HL-60/S4 (cell line): ENCODE results near the gene AOAH.

Experiments
- in situ Hi-C: fragments of 300-500 bp; cut with MboI; formaldehyde crosslinking; loops from 2 replicates; pipeline ENCODE4 v1.14.3; 2022; ENCODE audit warnings: low sequenced_read_pairs

The AOAH gene

DNA sequence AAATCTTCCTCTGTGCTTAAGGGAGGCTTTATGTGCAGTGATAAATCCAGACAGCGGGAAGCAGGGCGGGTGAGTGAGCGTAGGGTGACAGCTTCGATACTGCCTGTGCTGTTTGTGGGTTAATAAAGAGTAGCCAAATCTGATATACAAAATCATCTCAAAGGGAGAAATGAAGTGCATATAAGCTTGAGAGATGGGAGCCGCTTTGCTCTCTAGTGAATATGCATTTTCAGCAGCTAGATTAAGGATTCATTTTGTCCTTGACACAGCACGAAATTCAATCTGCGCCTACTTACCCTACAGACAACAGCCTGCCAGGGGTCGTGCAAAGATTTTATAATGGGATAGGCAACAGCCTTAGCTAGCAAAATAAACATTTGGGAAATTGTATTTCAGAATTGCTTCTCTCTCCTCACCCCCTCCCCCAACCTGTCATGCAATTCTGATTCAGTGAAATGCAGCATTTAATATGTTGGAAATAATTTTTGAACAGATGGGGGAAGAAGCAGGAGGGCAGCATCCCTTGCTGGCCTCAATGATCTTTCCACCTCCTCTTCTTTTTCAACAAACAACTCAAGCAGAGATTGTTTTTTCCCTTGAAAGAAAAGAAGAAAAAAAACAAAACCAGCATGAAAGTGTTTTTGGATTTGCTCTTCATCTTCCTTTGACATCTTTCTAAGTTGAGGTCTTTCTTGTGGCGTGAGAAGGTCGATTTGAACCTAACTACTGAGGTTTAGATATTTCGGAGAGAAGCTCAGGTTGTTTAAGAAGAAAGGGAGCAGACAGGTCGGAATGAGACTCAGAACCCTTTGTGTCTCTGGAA is 117.9 kb downstream of the AOAH start:
- in situ Hi-C loops: no loop called here

DNA sequence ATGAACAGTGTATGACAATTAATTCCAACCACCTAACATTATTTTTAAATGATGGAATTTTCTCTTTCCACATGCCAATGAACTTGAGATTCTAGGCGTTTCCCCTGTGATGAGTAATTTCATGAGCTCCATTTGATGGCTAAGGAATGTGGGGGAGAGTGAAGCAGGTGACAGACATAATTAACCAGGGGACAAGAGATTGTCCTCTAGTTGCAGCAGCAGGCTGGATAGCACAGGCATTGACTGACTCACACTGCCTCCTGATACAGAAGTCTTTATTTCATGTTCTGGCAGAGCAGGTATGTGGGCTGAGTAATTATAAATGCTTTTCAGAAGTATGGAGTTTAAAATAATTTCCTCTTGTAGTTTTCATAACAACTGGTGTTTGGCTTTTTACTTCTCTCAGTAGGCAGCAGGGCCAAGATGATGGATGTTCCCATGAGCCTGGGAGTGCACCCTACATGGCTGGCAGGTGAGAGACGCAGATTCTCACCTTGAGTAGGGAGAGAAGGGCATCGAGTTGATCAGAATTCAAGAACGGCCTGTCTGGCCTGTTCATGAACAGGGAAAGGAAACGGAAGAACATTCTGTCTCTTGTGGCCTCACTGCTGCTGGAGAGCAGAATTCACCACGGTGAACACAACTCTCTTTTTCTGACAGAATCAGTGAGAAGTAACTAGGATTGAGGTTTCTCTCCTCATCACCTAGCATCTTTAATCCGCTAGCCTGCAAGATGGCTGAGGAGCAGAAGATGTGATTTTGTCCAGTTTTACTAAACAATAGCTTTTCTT is 118.8 kb downstream of the AOAH start:
- in situ Hi-C loops: no loop called here

DNA sequence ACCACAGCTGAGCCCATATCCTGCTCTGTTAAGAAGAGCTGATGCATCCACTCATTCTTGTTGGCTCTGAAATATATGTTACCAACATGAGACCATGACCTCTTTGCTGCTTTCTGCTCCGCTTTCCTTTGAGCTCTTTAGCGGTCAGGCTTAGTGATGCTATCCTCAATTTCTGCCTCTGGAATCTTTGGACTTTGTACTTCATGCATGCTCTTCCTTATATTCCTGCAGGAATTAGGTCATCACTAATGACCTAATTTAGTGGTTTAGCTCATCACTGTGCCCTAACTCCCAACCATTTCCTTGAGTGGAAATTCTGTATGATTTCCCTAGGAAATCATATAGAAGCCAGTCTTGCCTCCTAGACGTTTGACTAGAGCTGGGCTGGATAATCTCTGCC is 119.5 kb downstream of the AOAH start:
- in situ Hi-C loops: no loop called here

DNA sequence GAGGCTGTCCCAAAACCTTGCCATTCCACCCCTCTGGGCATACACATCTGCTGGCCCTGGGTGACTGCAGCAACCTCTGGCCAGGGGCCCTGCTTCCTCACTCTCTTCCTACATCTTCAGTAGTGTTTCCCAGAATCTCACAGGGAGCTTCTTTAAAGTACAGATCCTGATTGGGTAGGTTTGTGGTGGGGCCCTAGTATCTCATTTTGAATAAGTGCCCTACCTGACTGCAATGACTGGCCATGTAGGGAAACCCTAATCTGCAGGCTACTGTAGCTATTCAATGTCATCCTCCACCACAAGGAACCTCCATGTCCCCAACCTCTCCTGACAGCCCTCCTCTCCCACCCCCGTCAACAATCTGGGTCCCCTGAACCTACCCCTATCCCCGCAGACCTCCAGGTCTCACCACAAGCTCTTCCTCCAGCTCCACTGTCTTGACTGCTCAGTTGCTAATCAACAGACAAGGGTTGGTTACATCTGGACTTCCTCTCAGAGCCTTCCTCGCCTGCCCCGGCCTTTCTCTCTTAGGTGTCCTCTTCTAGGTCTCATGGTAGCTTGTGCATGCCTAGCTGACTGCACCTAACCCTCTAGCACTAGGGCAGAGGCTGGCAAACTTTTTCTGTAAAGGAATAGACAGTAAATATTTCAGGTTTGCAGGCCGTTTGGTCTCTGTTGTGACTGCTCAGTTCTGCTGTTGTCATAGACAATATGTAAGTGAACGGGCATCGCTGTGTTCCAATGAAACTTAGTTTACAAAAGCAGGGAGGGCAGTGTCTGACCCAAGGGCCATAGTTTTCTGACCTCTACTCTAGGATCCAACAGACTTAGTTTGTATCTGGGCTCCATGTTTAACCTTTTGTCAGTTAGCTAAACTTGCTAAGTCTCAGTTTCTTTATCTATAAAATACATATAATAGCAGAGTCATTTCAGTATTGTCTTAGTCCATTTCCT is 121.1 kb downstream of the AOAH start:
- in situ Hi-C loops: no loop called here

DNA sequence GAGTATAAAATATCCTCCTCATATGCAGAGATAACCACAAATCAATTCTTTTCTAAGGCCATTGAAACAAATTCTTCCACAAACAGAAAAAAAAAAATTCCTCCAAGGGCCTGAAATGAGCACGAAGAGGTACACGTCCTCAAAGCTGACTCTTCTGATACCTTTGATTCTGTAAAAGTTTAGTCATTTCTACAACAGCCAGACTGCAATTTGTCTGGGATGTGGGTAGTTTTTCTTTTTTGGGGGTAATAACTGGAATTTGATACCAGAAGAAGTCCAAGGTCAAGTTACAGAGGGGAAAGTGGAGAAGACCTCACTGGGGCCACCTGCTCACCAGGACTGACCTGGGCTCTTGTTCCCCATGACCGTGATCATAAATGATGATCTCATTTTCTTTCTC is 121.8 kb downstream of the AOAH start:
- in situ Hi-C loops: no loop called here

DNA sequence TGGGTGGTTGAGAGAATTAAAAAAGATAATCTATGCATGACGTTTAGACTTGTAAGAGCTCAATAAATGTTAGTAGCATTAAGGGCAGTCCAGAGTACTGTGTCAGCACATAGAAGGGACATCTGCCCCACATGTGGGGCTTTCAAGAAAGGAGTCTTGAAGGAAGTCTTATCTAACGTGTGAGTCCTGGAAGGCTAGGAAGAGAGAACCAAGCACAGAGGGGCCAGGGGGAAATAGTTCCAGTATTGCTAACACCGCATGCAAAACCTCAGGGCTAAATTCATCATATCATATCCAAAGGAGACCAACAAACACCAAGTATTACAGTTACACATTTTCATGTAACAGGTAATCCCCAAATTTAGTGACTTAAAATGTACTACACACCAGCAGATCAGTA is 122.7 kb downstream of the AOAH start:
- in situ Hi-C loops: no loop called here

DNA sequence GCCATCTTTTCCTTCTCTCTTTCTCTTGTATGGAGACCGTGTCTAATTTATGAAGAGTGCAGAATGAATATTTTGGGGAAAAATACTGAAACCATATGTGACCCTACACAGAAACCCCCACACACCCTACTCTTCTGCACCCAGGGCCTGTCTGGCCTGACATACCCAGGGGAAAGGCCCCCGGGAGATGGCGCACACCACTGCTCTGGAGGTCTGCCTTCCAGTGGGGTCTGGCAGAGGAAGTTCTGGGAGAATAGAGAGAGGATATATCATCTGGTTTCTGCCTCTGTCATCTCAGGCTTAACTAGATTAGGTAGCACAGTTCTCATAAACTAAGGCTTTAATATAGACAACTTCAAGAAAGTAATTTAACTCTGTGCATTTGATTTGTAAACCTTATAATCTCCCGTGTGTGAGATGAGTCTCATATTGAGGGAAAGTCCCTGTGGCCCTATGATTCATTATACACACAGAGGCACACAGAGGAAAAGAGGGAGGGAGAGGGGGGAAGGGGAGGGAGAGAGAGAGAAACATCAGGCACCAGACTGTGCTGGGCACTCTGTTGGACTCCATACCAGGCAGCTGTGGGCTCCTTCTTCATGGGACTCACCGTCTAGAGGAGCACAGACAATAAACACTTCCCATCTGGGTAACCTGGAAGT is 123.3 kb downstream of the AOAH start:
- in situ Hi-C loops: no loop called here

DNA sequence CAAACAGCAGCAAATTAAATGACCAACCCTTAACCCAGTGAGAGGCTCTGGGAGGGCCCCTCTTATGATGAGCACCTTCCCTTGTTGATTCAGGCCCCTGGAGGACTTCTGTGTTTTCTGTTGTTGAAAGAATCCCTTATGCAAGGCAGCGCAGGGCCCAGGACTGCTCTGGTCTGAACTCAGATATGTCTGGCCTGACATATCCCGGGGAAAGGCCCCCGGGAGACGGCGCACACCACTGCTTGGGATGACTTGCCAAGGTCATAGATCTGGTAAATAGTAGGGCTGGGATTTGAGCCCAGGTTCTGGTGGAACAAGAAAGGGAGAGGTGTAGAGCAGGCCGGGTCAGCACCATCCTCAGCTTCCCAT is 124.0 kb downstream of the AOAH start:
- in situ Hi-C loops: no loop called here

DNA sequence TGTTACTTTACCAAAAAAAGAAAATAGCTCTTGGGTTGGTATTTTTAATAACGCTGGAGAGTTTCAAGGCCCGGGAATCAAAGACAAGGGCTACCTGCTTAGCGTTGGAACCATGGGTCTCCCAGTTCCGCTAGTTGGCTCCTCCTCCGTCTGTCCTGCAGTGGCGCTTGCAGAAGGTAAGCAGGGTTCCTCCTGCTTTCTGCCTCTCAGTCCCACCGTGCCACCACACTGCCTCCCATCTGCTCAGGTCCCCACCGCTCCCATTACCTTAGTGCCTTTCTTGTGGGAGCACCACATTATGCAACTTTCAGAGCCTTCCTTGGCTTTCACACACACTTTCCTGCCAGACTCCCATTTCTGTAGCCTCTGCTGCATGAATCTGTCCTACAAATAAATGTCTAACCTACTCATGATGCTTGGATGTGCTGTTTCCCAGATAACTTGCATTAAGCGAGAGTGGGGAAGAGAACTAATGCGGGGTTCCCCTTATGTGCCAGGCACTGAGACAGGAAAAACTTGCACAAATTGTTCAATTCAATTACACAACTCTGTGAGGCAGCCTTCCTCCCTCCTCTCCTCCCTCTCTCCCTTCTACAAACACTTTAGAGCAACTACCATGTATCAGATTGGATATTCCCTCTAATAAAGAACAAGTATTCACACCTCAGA is 124.5 kb downstream of the AOAH start:
- in situ Hi-C loops: no loop called here

DNA sequence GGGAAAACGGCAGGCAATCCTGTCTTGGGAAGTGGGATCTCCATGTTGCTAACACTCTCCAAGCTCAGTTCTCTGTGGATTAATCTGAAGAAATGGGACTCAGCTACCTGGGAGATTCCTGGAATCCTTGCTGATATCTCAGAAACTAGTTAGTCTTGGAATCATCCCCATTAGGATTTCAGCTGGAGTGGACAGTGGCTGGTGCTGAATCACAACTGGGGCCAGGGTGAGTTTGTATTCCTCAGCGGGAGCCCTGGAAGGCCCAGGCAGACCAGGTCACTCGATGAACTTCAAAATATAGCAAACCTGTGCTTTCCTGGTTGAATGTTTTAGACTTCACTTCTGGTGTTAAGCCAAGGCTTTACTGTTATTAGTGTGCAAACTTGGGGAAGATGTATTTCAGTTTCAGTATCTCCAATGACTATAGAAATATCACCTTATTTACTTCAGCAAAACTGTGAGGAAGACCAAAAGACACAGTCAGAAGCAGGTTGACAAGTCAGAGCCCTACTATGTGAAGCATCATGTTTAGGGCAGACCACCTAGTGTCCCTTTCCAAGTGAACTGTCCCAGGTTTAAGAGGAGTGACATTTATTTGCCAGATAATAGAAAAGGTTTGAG is 126.1 kb downstream of the AOAH start:
- in situ Hi-C loops: no loop called here

DNA sequence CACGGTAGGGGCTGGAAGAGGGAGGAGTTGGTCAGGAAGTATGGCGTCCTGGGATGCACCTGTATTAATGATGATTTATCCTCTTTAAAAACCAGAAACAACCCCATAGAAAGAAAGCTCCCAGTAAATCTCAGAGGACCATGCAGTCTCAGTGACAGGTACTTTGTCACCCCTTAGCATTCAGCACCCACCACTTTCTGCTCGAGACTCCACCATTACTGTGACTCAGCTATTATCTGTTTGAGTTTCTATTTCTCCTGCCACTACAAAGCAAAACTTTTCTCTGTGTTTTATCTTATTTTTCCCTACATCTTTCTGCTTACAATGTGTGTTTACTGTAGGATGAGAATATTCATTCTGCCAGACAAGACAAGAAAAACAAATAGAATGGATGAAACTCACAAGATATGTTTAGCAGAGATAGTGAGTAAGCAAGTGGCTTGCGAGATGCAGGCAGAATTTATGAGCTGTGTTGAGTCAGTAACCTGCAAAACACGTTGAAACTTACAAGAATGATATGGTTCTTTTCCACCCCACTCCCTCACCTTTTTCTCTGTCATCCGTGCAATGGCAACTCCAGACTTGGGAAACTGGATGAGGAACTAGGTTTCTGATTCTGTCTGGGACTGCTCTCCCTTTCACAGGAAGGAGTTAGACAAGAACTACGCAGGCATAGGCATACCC is 127.1 kb downstream of the AOAH start:
- in situ Hi-C loops: no loop called here

DNA sequence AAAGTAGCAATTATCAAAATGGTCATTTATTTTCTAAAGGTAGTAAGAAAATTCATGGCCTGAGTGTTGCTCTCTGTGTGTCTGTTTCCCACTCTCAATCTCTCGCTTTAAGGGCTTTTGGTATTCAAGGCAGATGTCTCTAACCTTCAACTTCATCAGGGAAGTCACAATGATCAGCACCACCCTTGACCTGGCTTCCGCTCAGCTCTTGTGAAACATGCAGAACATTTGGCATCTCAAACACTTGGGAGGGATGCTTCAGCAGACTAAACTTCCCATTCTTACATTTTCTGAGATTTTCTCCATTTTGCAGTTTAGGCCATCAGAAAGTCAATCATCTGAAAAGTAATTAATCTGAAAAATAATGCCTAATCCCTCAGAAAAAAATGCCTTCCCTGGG is 129.8 kb downstream of the AOAH start:
- in situ Hi-C loops: no loop called here

DNA sequence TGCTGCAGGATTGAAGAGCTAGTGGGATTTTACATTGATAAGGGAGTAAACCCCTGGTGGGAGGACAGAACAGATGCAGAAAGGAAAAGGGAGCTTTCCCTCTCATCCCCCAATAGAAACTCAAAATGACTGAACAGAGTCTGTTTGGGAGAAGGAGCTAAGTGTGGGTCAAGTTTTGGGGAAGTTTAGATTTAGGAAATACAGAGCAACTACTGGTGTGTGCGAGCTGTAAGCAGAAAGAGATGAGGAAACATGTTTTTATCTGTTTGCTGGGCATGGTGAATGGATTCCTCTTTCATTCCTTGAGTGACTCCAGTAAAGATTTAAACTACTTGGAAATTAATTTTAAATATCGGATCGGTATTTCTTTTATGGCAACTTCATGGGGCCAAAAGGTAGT is 132.7 kb downstream of the AOAH start:
- in situ Hi-C loops: no loop called here

DNA sequence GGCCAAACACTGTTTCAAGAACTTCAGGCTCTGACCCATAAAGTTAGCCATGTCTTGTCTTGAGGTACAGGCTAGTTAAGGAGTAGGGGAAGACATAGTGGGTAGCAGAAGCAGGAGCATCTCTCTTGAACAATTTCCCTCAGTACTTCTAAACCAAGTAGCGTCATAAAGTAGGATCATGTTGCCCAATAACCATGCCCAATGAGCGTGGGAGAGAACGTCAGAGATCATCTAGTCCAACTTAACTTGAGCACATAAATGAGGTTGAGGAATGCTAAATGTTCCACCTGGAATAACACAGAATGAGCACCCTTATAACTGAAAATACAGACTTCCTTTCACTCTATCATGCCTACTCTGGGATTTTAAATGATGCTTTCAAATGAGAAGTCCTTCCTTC is 134.9 kb downstream of the AOAH start:
- in situ Hi-C loops: no loop called here

DNA sequence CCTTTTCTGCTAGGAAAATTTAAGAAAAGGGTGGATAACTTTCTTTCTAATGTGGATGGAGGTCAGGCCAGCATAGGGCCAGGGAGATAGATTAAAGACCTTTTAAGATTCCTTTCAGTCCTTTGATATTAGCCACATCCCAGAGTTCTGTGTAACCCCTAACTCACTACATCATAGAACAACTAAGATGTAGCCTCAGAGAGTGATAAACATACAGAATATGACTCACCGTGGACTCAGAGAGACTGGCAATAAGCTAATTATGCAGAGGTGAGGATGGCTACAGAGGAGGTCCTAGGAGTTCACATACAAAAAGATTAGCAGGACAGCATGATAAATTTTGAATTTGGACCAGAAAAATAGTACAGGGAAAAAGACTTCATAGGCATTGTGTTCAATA is 141.0 kb downstream of the AOAH start:
- in situ Hi-C loops: no loop called here

DNA sequence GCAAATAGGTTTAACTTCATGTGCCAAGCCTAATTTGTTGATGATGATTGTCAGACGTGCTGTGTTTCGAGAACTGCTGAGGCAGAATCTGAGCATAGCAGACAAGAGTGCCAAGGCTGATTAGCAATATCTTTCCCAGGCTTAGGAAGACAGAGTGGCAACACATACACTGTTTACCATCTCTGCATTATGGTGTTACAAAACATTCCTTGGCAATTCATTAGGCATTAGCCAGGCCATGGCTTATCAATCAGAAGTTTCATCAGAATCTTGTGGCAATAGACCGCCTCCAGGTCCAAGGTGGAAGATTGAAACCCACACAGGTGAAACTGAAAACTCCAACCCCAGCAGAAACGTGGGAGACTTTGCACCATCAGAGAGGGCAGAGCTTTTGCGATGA is 148.5 kb downstream of the AOAH start:
- in situ Hi-C loops: no loop called here

DNA sequence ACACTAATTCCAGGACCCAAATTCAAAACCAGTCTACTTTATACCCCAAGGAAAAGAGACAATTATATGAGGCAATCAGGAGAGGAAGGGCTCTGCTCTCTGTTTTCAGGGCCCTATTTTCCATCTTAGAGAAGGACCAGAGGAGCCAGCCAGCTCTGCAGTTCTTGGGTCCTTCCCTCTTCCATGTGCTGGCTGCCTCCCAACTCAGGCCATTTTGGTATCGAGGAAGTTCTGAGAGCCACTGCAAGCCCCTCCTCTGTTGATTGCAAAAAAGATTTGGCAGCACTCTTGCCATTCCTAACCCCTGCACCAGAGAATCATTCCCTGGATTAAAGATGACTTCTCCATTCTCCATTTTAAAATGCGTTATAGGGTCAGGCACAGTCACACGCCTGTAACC is 151.2 kb downstream of the AOAH start:
- in situ Hi-C loops: no loop called here

DNA sequence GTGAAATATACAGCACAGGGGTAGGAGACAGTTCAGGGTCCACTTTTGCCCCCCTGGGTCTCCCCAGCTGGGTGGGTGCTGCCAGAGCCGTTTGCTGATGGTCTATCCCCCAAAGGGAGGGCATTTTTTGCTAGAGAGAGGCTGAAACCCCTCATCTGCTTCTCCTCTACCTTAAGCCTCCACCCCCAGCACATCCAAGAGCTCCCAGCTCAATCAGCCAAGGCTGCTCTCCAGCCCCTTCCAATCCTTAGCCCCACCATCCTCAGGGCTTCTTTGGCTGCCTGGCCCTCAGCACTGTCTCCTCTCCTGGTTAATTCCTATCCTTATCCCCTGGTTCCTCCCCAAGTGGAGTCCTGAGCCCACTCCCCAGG is 153.1 kb downstream of the AOAH start:
- in situ Hi-C loops: no loop called here

DNA sequence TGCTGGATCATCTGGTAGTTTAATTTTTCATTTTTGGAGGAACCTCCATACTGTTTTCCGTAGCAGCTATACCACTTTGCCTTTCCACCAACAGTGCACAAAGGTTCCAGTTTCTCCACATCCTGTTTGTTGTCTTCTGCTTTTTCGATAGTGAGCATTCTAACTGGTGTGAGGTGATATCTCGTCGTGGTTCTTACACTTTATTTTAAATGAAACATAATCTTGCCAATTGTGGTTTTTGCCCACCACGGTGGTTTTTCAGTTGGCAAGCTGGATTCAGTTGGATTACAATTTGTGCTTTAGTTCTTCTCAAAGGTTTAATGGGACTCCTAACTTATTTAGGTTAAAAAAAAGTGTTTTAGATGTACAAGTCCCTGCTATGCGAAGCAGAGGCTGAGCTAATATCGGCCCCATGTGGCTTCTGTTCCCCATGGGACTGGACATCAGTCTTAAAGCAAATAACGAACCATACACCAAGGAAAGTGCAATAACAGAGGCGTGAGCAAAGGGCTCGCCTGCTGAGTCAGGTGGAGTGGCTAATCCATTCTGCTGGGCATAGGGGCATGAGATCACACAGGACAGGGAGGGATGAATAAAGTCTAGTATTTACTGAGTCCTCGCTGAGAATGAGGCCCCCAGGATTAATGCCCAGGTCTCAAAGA is 153.6 kb downstream of the AOAH start:
- in situ Hi-C loops: no loop called here
